MM.1S (cell line): ENCODE measurements around the gene MSANTD2.

ENCODE experiments used
- EZH2 ChIP-seq: fragments of 300-600 bp; sonication (generic); optimal IDR thresholded peaks from 2 replicates; pipeline ENCODE3; 2017; ENCODE audit warnings: low read depth, mild to moderate bottlenecking, antibody characterized with exemption, low read length, mixed read lengths
- EZH2phosphoT487 ChIP-seq: fragments of 300-600 bp; sonication (generic); IDR thresholded peaks from 2 replicates; pipeline ENCODE4 v1.6.1; 2018; ENCODE audit warnings: antibody characterized with exemption, low read length
- TF ChIP-seq, protein P1 (sequence below): fragments of 300-600 bp; sonication (generic); IDR thresholded peaks from 2 replicates; pipeline ENCODE4 v1.5.1; 2016; ENCODE audit warnings: antibody characterized with exemption, low read length, mixed read lengths

DNA sequence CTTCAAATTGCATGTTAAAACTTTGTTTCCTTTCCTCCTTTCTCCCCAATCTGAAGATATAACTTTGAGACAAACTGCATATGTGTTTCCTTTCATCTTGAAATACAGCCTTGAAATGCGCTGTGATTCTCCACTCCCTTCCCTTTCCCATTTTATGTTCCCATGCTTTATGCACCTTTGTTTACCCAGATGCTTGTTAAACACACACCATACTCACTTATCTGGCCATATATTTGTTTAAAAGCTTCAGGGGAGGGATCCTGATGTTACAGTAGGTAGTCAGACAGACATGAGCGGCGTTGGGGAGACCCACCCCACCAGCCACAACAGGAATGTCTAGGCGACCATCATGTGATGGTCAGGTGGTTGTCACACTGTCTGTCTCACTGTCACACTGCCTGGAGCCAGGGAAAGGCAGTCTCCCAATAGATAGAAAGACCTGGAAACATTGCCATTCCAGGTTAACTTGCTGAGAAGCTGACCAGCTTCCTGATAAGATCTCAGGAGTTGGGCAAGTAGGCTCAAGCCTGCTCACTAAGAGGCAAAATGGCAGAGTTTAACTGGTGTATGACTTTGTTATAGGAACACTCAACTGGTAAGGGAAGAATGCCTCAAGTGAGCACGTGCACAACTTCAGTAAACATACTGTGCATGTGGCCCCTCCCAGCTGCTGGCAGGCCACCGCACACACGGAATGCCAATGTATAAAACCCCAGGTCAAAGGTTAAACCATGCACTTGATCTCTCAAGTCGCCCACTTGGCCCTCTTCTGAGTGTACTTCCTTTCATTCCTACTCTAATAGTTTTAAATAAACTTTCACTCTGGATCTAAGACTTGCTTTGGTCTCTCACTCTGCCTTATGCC, 23.5 kb upstream of the MSANTD2 start:
- TF ChIP-seq, protein P1, sequence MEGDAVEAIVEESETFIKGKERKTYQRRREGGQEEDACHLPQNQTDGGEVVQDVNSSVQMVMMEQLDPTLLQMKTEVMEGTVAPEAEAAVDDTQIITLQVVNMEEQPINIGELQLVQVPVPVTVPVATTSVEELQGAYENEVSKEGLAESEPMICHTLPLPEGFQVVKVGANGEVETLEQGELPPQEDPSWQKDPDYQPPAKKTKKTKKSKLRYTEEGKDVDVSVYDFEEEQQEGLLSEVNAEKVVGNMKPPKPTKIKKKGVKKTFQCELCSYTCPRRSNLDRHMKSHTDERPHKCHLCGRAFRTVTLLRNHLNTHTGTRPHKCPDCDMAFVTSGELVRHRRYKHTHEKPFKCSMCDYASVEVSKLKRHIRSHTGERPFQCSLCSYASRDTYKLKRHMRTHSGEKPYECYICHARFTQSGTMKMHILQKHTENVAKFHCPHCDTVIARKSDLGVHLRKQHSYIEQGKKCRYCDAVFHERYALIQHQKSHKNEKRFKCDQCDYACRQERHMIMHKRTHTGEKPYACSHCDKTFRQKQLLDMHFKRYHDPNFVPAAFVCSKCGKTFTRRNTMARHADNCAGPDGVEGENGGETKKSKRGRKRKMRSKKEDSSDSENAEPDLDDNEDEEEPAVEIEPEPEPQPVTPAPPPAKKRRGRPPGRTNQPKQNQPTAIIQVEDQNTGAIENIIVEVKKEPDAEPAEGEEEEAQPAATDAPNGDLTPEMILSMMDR: no peak
- TF ChIP-seq EZH2phosphoT487 (no peak), EZH2 (no peak)
